GM12878 (cell line): ENCODE results near the gene EVA1A. TPM values are rescaled to one million over a fixed set of nuclear protein-coding genes. Genes with fewer than 3 reads are reported as not detected.

Source experiments
- ATAC-seq: fragments of 200-7000 bp; cut with Tn5 transposase; 3 replicates; pipeline ENCODE4 v1.9.1; 2020; ENCODE audit warnings: mild to moderate bottlenecking, moderate library complexity
- BruUV-seq: library from RNA; stranded (reverse); fragments of 400-500 nt; replicated peaks from 2 replicates; lab custom pipeline; 2021; lab: Mats Ljungman, UMichigan
- CTCF ChIA-PET: fragments of 300-600 bp; sonication (Branson Sonifier 250); formaldehyde crosslinking; extraction: SDS; loops from one replicate; lab custom pipeline; 2021; ENCODE audit warnings: inconsistent platforms; lab: Yijun Ruan, JAX
- POLR2A ChIA-PET: fragments of 350-600 bp; formaldehyde crosslinking; extraction: SDS; loops from one replicate; lab custom pipeline; 2021; ENCODE audit warnings: inconsistent platforms; lab: Charles Lee
- RAD21 ChIA-PET: fragments of 300-600 bp; sonication (Branson Sonifier 250); formaldehyde crosslinking; loops from one replicate; lab custom pipeline; 2023; ENCODE audit warnings: antibody characterized with exemption; ENCODE audit not compliant: unreplicated experiment; lab: Charles Lee
- SMC1A ChIA-PET: fragments of 300-600 bp; sonication (Branson Sonifier 250); formaldehyde crosslinking; loops from one replicate; lab custom pipeline; 2023; ENCODE audit not compliant: unreplicated experiment, uncharacterized antibody; lab: Charles Lee
- DNase-seq: peaks from one replicate; pipeline ENCODE4 v3.0.0-alpha.2; 2011; ENCODE audit warnings: low read depth, low spot score
- FAIRE-seq: peaks from 3 replicates; lab custom pipeline; 2011; peaks lifted over from hg19 to GRCh38; lab: Jason Lieb, UNC
- H2AFZ ChIP-seq: 2 replicates; pipeline ENCODE4 v1.6.0; 2011; ENCODE audit warnings: low read depth, low read length, control low read depth; ENCODE audit not compliant: control insufficient read depth
- H3K27ac ChIP-seq: 2 replicates; pipeline ENCODE4 v1.5.1; 2011; ENCODE audit warnings: control low read depth; ENCODE audit not compliant: control insufficient read depth, insufficient read depth
- H3K27me3 ChIP-seq, 2 experiments: replicated peaks in 1 of 2; 2 replicates each; pipeline versions ENCODE4 v1.6.0 to v1.6.1; 2011; ENCODE audit warnings: low read length in 1 of 2; ENCODE audit not compliant: control insufficient read depth in 2 of 2, insufficient read depth in 2 of 2
- H3K36me3 ChIP-seq, 2 experiments: 2 replicates each; pipeline ENCODE4 v1.5.1; 2011; ENCODE audit warnings: low read length in 1 of 2; ENCODE audit not compliant: control insufficient read depth in 2 of 2, insufficient read depth in 2 of 2
- H3K4me1 ChIP-seq: 2 replicates; pipeline ENCODE4 v1.6.1; 2011; ENCODE audit warnings: mild to moderate bottlenecking, low read length, moderate library complexity, mixed read lengths; ENCODE audit not compliant: control insufficient read depth, insufficient read depth
- H3K4me2 ChIP-seq: 2 replicates; pipeline ENCODE4 v1.6.0; 2011; ENCODE audit warnings: control low read depth; ENCODE audit not compliant: control insufficient read depth, insufficient read depth
- H3K4me3 ChIP-seq: fragments of 200-600 bp; sonication (generic); 2 replicates; pipeline ENCODE4 v1.5.1; 2016
- H3K79me2 ChIP-seq: 2 replicates; pipeline ENCODE4 v1.6.0; 2011; ENCODE audit warnings: low read length; ENCODE audit not compliant: control insufficient read depth, insufficient read depth
- H3K9ac ChIP-seq: 2 replicates; pipeline ENCODE4 v1.8.0; 2011; ENCODE audit warnings: low read length, control low read depth, mixed read lengths; ENCODE audit not compliant: control insufficient read depth, insufficient read depth
- H3K9me3 ChIP-seq: replicated peaks from 3 replicates; pipeline ENCODE4 v1.5.1; 2011; ENCODE audit warnings: mild to moderate bottlenecking, low read length; ENCODE audit not compliant: control insufficient read depth, insufficient read depth
- H4K20me1 ChIP-seq: 2 replicates; pipeline ENCODE4 v1.6.0; 2011; ENCODE audit not compliant: control insufficient read depth, insufficient read depth
- IRF4 ChIP-seq: IDR thresholded peaks from 2 replicates; pipeline ENCODE4 v1.6.1; 2011; ENCODE audit warnings: low read depth, low read length
- NFYA ChIP-seq: IDR thresholded peaks from 2 replicates; pipeline ENCODE4 v1.6.1; 2011; ENCODE audit warnings: low read depth, mild to moderate bottlenecking, low read length, improper control_type of control experiment, borderline replicate concordance
- PAX5 ChIP-seq: IDR thresholded peaks from 2 replicates; pipeline ENCODE4 v1.6.1; 2011; ENCODE audit warnings: low read depth, low read length, borderline replicate concordance
- RAD51 ChIP-seq: fragments of 450-650 bp; IDR thresholded peaks from 2 replicates; pipeline ENCODE4 v1.6.1; 2016; ENCODE audit warnings: moderate library complexity, mild to moderate bottlenecking, inconsistent platforms
- RELA ChIP-seq: fragments of 450-650 bp; IDR thresholded peaks from 2 replicates; pipeline ENCODE4 v1.8.0; 2014; ENCODE audit warnings: borderline replicate concordance; ENCODE audit not compliant: partially characterized antibody
- SMAD5 ChIP-seq: IDR thresholded peaks from 2 replicates; pipeline ENCODE4 v1.6.1; 2016; ENCODE audit warnings: antibody characterized with exemption, low read depth
- ZNF24 ChIP-seq: fragments of 450-650 bp; IDR thresholded peaks from 2 replicates; pipeline ENCODE4 v1.6.1; 2017; ENCODE audit warnings: antibody characterized with exemption, mild to moderate bottlenecking
- WGBS: methylation state at CpG from one replicate; pipeline ENCODE4 v1.1.6; 2016; ENCODE audit warnings: low lambda C conversion rate; ENCODE audit not compliant: insufficient replicate concordance, insufficient coverage; ENCODE audit errors: missing lambda C conversion rate; 5-methylcytosine and 5-hydroxymethylcytosine counted together
- in situ Hi-C: fragments of 300-500 bp; cut with MboI; formaldehyde crosslinking; loops from 9 replicates; pipeline ENCODE4 v1.14.3; 2018; ENCODE audit warnings: mixed read lengths
- intact Hi-C: fragments of 100-400 bp; cut with micrococcal nuclease; formaldehyde crosslinking; loops from one replicate; pipeline ENCODE4 v1.14.2; 2022; ENCODE audit not compliant: unreplicated experiment
- polyA plus RNA-seq, 11 experiments: library from polyadenylated mRNA; depleted of rRNA in 4 of 11; unstranded in 6 of 11; stranded (reverse) in 5 of 11; fragments of >200 nt; fragmentation: Nextera tagmentation in 4 of 11; fragmentation: Illumina TruSeq in 1 of 11; extraction: Ambion mirVana in 4 of 11; extraction: Trizol in 1 of 11; gene quantifications; 1 replicate in 1 of 11; 2 replicates in 10 of 11; pipeline versions ENCODE4 v1.2.1 to v1.2.3, GENCODE V29; 2011 to 2016; ENCODE audit warnings: inconsistent platforms in 2 of 11, missing spikeins in 2 of 11, low read depth in 1 of 11
- total RNA-seq, 4 experiments: library from RNA; depleted of rRNA in 3 of 4; stranded (reverse); fragments of >200 nt in 3 of 4; fragmentation: Illumina TruSeq in 1 of 4; extraction: Trizol in 1 of 4; gene quantifications; 2 replicates each; pipeline versions ENCODE4 v1.2.1 to v1.2.3, GENCODE V29; 2013 to 2021

Gene EVA1A
- total and polyA plus RNA-seq, 10 of the 15 experiments (the other 5 are each of a cell fraction or from before 2014, with no cell fraction given), result 0.13 to 1.0 (median 0.34) TPM; not detected in 5

GRCh38 chr2:75597949-75598348 lies 37.2 kb upstream of the EVA1A start:
- TF ChIP-seq SMAD5, result no peak
- TF ChIP-seq IRF4, result no peak
- no peak for TF ChIP-seq RELA
- TF ChIP-seq PAX5, result no peak
- no peak for TF ChIP-seq ZNF24
- TF ChIP-seq RAD51, result no peak
- ATAC-seq, result no peak
- no peaks in the 10 kb centered on the region for H3K79me2 ChIP-seq
- no TSS peak for BruUV-seq
- in situ Hi-C loops, result no loop called here
- no peak overlapping the region for H2AFZ ChIP-seq
- no peak overlapping the region for H3K4me2 ChIP-seq
- ChIA-PET POLR2A (no interaction called here), RAD21 (no interaction called here), SMC1A (no interaction called here), CTCF (interaction anchor here (1.0 kb wide), 1 partner anchor 11 kb away, joined by 3 read pairs; no protein-coding TSS in a partner anchor)
- DNase-seq, result no peak
- H3K36me3 ChIP-seq, result no peaks in the 10 kb centered on the region
- H4K20me1 ChIP-seq, result no peaks in the 10 kb centered on the region
- H3K9me3 ChIP-seq, result no peaks in the 10 kb centered on the region
- intact Hi-C loops, result no loop called here
- no peak overlapping the region for H3K4me3 ChIP-seq
- H3K27me3 ChIP-seq, result no peaks in the 10 kb centered on the region; a peak in 1 of 4 replicates
- WGBS, result 55% methylated on average over 20 of the region's 20 CpGs
- H3K9ac ChIP-seq, result no peak overlapping the region
- H3K4me1 ChIP-seq, result no peaks in the 10 kb centered on the region
- no peak overlapping the region for H3K27ac ChIP-seq
- FAIRE-seq, result no peak

GRCh38 chr2:75596784-75597183 lies 36.0 kb upstream of the EVA1A start:
- intact Hi-C loops (no loop called here), in situ Hi-C loops (no loop called here)
- ChIA-PET POLR2A (no interaction called here), CTCF (interaction anchor here (0.9 to 1.0 kb wide), 2 partner anchors 12 to 34 kb away, joined by 3 read pairs; no protein-coding TSS in a partner anchor), RAD21 (interaction anchor here (1.2 kb wide), 1 partner anchor 10 kb away, joined by 3 read pairs; no protein-coding TSS in a partner anchor), SMC1A (interaction anchor here (1.0 to 1.9 kb wide), 3 partner anchors 10 to 164 kb away, joined by 3 to 4 read pairs (median 4); no protein-coding TSS in a partner anchor)
- Histone ChIP-seq H3K27ac (no peak overlapping the region), H3K27me3 (no peaks in the 10 kb centered on the region; a peak in 1 of 4 replicates), H3K4me2 (no peak overlapping the region), H3K4me3 (no peak overlapping the region), H2AFZ (no peak overlapping the region), H3K9ac (no peak overlapping the region), H3K9me3 (no peaks in the 10 kb centered on the region), H3K4me1 (no peaks in the 10 kb centered on the region), H3K36me3 (no peaks in the 10 kb centered on the region), H3K79me2 (no peaks in the 10 kb centered on the region), H4K20me1 (no peaks in the 10 kb centered on the region)
- BruUV-seq, result no TSS peak
- 22% methylated on average over 4 of the region's 4 CpGs for WGBS
- ATAC-seq (no peak), FAIRE-seq (no peak), DNase-seq (no peak)
- TF ChIP-seq NFYA, result no peak
